ENCODE results near the gene LILRA1.

DNA sequence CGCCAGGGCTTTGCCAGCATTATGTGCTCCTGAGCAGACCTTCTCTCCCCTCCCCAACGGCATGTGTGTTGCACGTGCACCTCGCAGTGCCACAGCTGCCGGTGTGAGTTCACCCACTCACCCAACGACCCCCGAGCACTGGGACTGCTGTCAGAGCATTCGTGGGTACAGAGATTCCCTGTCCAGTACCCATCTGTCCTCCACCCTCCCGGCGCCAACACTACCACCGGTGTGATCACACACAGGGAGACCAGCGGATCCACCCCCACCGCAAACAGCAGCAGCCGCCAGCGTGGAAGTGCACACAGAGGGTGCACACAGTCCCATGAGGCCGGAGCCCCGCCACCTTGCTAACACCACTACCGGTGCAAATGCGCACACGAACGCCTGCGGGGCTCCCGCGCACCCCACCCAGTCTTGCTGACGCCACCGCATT lies 15.9 kb downstream of the LILRA1 start:
- TF ChIP-seq TEAD2 (CRISPR knock-in tag; IDR thresholded peaks at IDR 0.05) (no peak), POLR2A (IDR thresholded peaks at IDR 0.05; ENCODE audit: insufficient read depth in 1 of 2, low read depth in 2 of 2, low read length in 2 of 2) (no peak), RBM22 (optimal IDR thresholded peaks at IDR 0.05; ENCODE audit: low read length) (no peak), NONO (IDR thresholded peaks at IDR 0.05) (no peak), NONO (CRISPR knock-in tag; conservative IDR thresholded peaks at IDR 0.05) (no peak), KDM1A (CRISPR knock-in tag; IDR thresholded peaks at IDR 0.05) (no peak), EZH2 (conservative IDR thresholded peaks at IDR 0.05; ENCODE audit: low read depth, low read length) (no peak)
- TF ChIP-seq, protein P1, sequence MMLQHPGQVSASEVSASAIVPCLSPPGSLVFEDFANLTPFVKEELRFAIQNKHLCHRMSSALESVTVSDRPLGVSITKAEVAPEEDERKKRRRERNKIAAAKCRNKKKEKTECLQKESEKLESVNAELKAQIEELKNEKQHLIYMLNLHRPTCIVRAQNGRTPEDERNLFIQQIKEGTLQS (CRISPR knock-in tag; IDR thresholded peaks at IDR 0.05) = no peak

Data from HepG2 (cell line).